Prostate gland (tissue), 2 donors: ENCODE measurements around the gene XCL2.
"Not testable (repeated sequence)": the region's sequence is repeated elsewhere in the genome, so short reads cannot be mapped to it uniquely, and the experiment has no call there.

Experiments
- POLR2A ChIP-seq: fragments of 450-650 bp; IDR thresholded peaks from one replicate; pipeline ENCODE4 v1.6.1; 2016; ENCODE audit warnings: antibody characterized with exemption, mild to moderate bottlenecking
- POLR2AphosphoS5 ChIP-seq: sonication (generic); formaldehyde crosslinking; IDR thresholded peaks from one replicate; pipeline ENCODE4 v1.6.1; 2017; ENCODE audit warnings: antibody characterized with exemption
- TF ChIP-seq, protein P1 (sequence below), 4 experiments: fragments of 200-600 bp in 2 of 4; fragments of 450-650 bp in 2 of 4; sonication (generic) in 2 of 4; IDR thresholded peaks; 1 replicate in 3 of 4; 2 replicates in 1 of 4; pipeline ENCODE4 v1.5.1; 2016 to 2019; ENCODE audit warnings: antibody characterized with exemption in 4 of 4, mild to moderate bottlenecking in 2 of 4, moderate library complexity in 2 of 4

DNA sequence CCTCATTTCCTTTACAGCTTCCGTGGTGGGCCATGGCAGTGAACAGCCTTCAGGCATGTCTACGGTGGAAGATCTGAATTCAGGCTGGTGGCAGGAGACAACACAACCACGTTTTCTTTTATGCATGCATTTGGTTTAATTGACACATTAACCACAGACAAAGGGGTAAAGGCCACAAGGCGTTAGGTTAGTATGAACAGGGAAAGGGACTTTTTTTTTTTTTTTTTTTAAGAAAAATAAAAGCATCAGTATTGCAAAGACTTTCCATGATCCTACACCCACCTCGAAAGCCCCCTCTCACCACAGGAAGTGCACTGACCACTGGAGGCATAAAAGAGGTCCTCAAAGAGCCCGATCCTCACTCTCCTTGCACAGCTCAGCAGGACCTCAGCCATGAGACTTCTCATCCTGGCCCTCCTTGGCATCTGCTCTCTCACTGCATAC, 32.5 kb upstream of the XCL2 start, which contains the start of gene XCL1:
- TF ChIP-seq POLR2AphosphoS5, POLR2A: not testable (repeated sequence)
- TF ChIP-seq, protein P1, sequence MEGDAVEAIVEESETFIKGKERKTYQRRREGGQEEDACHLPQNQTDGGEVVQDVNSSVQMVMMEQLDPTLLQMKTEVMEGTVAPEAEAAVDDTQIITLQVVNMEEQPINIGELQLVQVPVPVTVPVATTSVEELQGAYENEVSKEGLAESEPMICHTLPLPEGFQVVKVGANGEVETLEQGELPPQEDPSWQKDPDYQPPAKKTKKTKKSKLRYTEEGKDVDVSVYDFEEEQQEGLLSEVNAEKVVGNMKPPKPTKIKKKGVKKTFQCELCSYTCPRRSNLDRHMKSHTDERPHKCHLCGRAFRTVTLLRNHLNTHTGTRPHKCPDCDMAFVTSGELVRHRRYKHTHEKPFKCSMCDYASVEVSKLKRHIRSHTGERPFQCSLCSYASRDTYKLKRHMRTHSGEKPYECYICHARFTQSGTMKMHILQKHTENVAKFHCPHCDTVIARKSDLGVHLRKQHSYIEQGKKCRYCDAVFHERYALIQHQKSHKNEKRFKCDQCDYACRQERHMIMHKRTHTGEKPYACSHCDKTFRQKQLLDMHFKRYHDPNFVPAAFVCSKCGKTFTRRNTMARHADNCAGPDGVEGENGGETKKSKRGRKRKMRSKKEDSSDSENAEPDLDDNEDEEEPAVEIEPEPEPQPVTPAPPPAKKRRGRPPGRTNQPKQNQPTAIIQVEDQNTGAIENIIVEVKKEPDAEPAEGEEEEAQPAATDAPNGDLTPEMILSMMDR (IDR thresholded peaks at IDR 0.05): not testable (repeated sequence)
